NCI-H1436 (cell line): Measurements from ENCODE around the gene RDX.
"Not testable (repeated sequence)": the region's sequence is repeated elsewhere in the genome, so short reads cannot be mapped to it uniquely, and the experiment has no call there.

Experiments
- DNase-seq: peaks from one replicate; lab custom pipeline; 2025; lab: John Stamatoyannopoulos, UW

The RDX gene

GRCh38 chr11:110199184-110199981, 97.0 kb downstream of the RDX start:
- no peak for DNase-seq

GRCh38 chr11:110198031-110198729, 98.2 kb downstream of the RDX start:
- no peak for DNase-seq

- no peak for DNase-seq
These were observed 99.5 kb downstream of the RDX start for GRCh38 chr11:110196884-110197420.

GRCh38 chr11:110196241-110196754, 100.1 kb downstream of the RDX start:
- no peak for DNase-seq

- not testable (repeated sequence) for DNase-seq
These were observed 102.1 kb downstream of the RDX start for GRCh38 chr11:110194211-110194766.

GRCh38 chr11:110192604-110193282, 103.7 kb downstream of the RDX start:
- DNase-seq: not testable (repeated sequence)

GRCh38 chr11:110190885-110191284, 105.5 kb downstream of the RDX start:
- no peak for DNase-seq

GRCh38 chr11:110187731-110188130, 108.7 kb downstream of the RDX start:
- no peak for DNase-seq

- no peak for DNase-seq
These were observed 109.5 kb downstream of the RDX start for GRCh38 chr11:110186867-110187266.

GRCh38 chr11:110186456-110186855, 110.0 kb downstream of the RDX start:
- no peak for DNase-seq

GRCh38 chr11:110185599-110185998, 110.8 kb downstream of the RDX start:
- no peak for DNase-seq

- DNase-seq: no peak
These were observed 111.3 kb downstream of the RDX start for GRCh38 chr11:110185121-110185591.

GRCh38 chr11:110184456-110184855, 112.0 kb downstream of the RDX start:
- DNase-seq: no peak

GRCh38 chr11:110182886-110183285, 113.5 kb downstream of the RDX start:
- no peak for DNase-seq

- no peak for DNase-seq
These were observed 117.3 kb downstream of the RDX start for GRCh38 chr11:110179064-110179463.

- no peak for DNase-seq
These were observed 119.3 kb downstream of the RDX start for GRCh38 chr11:110177086-110177456.

GRCh38 chr11:110176366-110177085, 119.9 kb downstream of the RDX start:
- no peak for DNase-seq

- no peak for DNase-seq
These were observed 121.6 kb downstream of the RDX start for GRCh38 chr11:110174645-110175310.

GRCh38 chr11:110173811-110174644, 122.4 kb downstream of the RDX start:
- DNase-seq: peak; percentile 51
